GM18951 (cell line): ENCODE measurements around the gene TCEA2.

Source experiments
- POLR2A ChIP-seq: IDR thresholded peaks from 4 replicates; pipeline ENCODE4 v1.6.1; 2011; ENCODE audit warnings: mild to moderate bottlenecking; ENCODE audit not compliant: insufficient read length, insufficient read depth; ENCODE audit errors: extremely low read depth
- in situ Hi-C: fragments of 300-500 bp; cut with MboI; formaldehyde crosslinking; loops from one replicate; pipeline ENCODE4 v1.12.0; 2022; ENCODE audit warnings: low sequenced_read_pairs, mixed read lengths, inconsistent platforms; ENCODE audit not compliant: unreplicated experiment

Gene TCEA2

DNA sequence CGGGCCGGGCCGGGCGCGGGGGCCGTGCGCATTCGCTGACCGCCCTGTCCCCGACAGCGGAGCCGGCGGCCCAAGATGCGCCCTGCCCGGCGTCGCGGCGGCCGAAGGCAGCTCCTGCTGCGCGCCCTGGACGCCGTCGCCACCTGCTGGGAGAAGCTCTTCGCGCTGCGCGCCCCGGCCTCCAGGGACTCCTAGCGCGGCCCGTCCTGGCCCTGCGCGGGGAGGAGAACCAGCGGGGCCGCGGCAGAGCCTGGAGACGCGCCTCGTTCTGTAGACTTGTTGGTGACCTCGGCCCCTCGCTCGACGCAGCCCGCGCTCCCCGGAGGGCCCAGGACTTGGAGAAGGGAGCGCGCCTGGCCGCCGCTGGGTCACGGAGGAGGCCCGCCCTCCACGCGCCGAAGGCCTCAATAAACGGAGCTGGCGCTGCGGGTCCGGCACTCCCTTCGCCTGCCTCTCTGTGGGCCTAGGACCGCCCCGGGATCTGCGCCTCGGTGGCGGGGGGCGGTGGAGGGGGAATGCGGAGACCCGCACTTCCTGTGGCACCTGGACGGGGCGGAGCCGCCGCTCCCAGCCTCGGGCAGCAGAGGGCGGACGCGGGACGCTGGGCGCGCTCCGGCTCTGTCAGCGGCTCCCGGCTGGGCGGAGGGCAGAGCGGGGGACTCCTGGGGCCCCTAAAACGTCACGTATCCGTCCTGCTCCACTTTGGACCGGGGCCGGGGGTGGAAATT, 24.3 kb upstream of the TCEA2 start:
- in situ Hi-C loops: no loop called here
- peak; percentile 44 for TF ChIP-seq POLR2A

DNA sequence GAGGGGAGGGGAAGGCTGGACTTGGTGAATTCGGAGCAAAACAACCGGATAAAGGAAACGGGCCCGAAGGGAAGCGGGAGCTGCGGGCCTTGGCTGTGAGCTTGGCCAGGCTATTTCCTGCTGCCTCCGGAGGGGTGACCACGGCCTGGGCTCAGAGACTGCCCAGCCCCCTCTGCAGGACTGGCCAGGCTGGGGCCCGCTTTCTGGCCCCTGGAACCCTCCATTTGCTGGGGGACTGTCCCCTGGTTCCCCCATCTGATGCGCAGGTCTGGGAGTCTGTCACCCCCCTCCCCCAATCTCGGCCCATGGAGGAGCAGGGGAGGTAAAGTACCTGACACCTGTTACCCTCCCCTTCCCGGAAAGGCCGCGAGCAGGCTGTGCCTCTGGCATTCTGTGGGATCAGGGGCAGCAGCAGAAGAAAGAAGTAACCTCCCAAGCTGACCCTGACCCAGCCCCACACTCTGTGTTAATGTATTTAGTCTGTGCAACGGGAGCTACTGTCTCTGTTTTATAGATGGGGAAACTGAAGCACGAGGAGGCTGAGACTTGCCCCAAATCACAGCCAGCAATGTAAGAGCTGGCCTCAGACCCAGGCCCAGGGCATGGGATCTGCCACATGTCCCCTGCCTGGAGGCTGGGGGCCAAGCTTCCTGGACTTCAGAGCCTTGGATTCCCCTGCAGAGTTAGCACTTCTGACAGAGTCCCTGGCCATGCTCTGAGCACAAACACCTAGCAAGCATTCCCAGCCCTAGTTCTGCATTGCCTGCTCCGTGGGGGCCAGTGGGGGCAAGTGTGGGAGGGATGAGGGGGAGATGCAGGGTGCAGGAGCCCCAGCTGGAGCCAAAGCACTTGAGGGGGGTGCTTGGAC, 23.5 kb upstream of the TCEA2 start:
- in situ Hi-C loops: no loop called here
- no peak for TF ChIP-seq POLR2A

DNA sequence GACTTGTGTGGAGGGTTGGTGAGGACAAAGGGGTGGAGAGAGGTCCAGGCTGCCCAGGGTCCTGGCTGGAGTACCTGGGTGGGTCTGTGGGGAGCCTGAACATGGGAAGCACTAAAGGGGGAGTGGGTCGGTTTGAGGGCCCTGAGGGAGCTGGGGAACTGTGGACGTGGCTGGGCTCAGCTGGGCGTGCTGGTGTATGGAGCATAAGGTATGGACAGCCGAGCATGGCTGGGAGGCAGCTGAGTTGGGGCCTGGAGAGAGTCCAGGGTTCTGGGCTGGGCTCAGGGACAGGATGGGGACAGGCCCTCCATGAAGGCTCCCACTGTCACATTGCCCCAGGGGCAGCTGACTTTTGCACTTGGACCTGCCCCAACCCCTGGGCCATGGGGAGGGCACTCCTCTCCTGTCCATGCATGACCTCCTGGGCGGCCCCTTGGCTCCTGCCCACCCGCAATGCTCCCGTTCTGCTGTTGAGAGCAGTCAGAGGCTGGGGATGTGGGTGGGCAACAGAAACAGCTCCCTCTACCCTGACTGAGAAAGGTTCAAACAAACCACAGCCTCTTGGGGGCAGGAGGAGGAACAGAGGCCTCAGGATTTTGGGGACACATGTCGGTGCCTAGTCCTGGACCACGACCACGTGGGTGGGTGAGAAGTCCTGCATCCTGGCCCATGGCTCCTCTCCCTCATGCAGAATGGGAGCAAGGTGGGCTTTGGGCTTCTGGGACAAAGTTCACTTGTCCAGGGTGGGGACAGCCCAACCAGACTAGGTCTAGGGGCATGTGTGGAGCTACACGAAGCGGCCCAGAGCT, 22.6 kb upstream of the TCEA2 start:
- in situ Hi-C loops: no loop called here
- TF ChIP-seq POLR2A: no peak

DNA sequence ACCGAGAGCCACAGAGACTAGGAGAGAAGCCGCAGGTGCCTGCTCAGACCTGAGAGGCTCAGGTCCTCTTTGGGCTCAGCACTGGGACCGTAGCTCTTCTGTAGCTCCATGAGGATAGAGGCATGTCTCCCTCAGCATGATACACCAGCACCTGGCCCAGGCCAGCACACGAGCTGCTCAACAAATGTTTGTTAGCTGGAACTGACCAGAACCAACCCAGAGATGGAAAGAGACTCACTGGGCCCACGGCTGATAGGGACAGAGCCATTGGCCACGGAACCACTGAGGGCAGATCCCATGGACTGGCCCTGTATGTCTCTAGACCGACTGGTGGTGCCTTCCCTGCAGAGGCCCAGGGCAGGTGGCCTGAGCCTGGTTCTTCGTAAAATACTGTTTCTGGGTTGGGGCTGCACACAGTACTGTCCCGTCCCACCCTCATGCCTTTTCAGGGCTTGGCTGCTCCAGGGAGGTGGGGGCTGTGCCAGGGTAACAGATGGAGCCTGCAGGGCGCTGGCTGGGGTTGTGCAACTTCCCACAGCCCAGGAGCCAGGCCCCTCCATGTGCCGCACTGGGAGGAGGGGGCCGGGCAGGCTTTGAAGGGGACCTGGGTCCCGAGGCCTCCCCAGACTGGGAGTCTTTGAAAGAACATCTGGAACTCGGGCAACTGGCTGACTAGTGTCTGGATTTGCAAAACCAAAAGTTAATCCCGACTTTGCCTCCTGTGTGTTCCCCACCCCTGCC, 21.8 kb upstream of the TCEA2 start:
- no peak for TF ChIP-seq POLR2A
- in situ Hi-C loops: no loop called here

DNA sequence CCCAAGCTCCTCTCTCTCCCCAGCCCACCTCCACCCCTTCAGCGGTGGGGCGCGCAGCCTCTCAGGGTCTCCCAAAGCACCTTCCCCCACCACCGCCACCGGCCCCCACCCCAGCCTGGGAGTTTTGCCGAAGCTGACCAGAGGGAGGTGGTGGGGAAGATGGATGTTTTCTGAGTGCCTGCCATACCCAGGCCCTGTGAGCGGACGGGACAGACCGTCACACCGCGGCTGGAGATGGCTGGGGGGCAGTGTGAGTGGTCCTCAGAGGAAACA, 21.3 kb upstream of the TCEA2 start:
- in situ Hi-C loops: no loop called here
- no peak for TF ChIP-seq POLR2A

DNA sequence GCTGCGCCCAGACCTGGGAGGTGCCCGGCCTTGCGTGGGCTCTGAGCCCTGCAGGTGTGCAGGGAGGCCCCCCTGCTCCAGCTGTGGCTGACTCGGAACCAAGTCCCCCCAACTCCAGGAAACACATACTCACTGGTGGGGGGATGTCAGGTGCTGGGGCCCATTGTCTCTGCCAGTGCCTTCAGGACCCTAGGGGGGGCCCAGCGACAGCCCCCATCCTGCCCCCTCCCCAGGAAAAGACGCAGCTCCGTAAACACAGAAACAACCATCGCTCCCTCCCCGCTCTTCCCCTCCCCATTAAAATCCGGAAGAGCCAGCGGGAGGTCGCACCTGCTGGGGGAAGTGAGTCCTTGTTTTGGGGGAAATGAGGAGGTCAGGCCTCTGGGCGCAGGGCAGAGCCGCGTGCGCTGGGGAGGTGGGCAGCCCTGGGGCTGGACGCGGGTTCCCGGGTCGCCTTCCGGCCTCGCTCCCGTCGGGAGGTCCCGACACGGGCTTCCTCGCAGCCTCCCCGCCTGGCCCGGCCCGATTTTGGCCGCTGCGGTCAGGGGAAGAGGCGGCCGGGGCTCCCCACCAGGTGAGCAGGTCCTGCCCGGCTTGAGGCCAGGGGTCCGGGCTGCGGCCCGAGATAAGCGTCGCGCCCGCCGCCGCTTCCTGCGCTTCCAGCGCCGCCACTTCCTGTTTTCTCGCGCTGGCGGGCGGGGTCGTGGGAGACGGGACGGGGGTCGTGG, 20.8 kb upstream of the TCEA2 start:
- TF ChIP-seq POLR2A: peak; percentile 38
- in situ Hi-C loops: no loop called here

DNA sequence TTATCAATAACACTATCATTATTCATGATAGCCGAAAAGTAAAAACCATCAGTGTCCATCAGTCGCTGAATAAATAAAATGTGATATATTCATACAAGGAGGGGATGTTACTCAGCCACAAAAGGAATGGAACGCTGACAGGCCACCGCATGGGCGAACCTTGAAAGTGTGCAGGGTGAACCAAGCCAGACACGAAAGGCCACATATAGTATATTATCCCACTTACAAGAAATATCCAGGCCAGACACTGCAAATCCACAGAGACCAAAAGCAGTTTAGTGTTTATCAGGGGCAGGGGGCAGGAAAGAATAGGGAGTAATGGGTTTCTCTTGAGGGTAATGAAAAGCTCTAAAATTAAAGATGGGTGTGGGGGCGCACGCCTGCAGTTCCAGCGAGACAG, 19.2 kb upstream of the TCEA2 start:
- in situ Hi-C loops: no loop called here
- no peak for TF ChIP-seq POLR2A

DNA sequence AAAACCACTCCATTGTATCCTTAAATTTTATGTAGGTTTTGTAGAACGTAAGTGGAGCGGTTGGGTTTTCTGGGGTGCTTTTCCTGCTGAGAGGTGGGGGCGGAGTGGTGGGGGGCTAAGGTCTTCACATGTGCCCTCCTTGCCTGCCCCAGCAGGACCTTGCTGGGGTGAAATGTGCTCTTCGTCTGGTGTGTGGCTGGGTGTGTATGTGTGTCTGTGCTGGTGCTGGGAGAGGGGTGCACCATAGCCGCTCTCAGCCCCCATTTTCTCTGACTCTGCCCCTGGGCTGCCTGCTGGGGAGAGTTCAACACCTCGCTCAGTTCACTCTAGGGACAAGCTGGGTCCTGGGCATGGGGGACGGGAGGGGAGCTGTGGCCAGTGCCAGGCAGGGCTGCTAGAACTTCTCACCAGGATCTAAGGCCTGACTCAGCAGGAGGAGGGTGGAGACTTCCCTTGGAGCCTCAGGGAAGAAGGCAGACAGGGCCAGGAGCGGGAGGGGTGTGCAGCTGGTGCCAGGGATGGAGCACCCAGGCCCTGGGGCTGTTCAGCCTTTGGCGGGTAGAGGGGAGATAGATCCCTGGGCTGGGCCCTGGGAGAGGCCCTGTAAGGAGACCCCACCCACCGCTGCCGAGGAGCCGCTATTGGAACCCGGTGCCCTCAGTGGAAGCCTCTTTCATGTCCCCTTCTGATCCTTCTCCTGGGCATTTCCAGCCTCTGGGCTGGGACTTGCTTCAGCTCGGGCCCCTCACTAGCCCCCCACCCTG, 18.3 kb upstream of the TCEA2 start:
- no peak for TF ChIP-seq POLR2A
- in situ Hi-C loops: no loop called here

DNA sequence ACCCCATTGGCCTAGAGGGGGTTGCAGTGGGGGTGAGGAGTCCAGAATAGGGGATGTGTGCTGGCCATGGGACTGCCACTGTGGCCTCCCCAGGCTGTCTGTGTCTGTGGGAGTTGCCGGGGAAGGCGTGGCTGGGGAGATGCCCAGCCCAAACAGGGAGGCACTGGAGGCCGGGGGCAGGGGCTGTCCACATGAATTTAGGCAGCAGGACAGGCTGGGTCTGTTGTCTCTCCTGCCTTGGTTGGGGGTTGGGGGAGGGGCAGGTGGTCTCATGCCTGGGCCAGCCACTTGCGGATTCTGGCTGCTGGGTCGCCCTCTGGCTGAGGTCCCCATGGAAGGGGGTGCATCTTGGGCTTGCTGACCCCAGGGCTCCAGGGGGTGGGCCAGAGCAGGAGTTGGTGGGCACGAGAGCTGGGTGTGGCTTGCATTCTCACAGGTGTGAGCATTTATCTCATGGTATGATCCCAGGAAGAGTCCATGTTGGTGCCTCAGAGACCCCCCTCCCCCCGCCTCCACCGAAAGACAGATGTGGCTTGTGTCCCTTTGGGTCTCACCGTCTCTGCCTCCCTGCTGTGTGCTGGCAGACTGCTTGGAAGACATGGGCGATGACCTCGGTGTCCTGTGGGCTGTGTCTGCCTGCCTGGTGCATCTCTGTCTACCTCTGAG, 17.5 kb upstream of the TCEA2 start:
- in situ Hi-C loops: no loop called here
- no peak for TF ChIP-seq POLR2A

DNA sequence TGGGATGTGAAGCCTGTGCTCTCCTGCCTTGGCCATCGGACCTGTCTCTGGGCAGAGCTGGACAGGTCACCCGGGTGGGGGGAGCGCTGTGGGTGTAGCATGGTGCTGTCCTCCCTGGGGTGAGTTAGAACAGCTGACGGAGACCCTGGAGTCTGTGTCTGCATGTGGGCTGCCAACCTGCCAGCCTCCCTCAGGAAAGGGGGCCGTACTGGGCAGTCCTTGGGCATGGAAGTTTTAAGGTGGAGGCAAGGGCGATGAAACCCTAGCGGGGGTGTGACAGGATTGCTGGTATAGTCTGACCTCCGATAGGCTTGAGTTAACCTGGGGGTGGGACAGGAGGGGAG, 16.0 kb upstream of the TCEA2 start:
- TF ChIP-seq POLR2A: no peak
- in situ Hi-C loops: no loop called here

DNA sequence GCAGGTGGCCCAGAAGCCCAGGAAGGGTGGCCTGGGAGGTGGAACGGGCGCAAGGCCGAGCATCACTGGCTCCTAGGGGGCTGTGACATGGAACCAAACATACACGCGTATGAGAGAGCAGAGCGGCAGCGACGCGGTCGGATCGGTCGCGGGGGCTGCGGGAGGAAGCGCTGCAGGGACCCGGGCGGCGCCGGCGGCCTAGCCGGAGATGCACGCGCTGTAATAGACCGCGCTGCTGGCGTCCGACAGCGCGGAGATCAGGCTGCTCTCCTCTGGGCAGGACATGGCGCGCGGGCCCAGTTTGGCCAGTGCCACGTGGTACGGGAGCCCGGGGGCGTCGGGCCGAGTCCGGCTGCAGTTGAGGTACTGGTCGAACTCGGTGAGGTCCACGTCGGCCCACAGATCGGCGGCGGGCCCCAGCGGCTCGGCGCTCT, 15.0 kb upstream of the TCEA2 start:
- in situ Hi-C loops: no loop called here
- no peak for TF ChIP-seq POLR2A

DNA sequence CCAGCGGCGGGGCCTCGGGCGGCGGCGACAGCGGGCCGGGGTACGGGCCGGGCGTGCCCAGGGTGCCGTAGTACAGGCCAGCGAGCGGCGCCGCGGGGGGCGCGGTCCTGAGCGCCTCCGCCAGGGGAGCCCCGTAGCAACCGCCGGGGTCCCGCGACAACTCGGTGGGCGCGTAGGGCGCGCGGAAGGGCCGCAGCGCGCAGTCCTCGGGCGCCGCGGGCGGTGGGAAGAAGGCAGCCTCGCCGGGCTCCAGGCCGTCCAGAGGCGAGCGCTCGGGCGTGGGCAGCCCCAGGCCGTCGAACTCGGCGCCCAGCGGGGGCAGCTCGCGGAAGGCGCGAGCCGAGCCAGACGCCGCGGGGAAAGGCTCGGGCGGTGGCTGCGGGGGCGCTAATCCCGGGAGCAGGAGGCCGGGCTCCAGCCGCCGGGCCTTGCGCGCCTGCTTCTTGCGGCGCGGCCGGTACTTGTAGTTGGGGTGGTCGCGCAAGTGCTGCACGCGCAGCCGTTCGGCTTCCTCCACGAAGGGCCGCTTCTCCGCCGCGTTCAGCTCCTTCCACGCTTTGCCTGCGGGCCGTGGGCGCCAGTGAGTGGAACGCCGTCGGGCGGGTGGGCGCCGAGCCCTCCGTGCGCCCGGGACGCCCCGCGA, 14.5 kb upstream of the TCEA2 start:
- TF ChIP-seq POLR2A: no peak
- in situ Hi-C loops: no loop called here
